Inflammatory macrophage (primary cell): ENCODE data around the gene CFAP20.

Experiments used
- DNase-seq, 2 donors: peaks; one replicate each; pipeline ENCODE4 v3.0.0-alpha.2; 2020 to 2022

Gene CFAP20

GRCh38 chr16:58124601-58124915, 4.6 kb downstream of the CFAP20 start:
- DNase-seq, result no peak

- DNase-seq, result no peak
Observed at GRCh38 chr16:58123896-58124600, 5.1 kb downstream of the CFAP20 start.

DNA sequence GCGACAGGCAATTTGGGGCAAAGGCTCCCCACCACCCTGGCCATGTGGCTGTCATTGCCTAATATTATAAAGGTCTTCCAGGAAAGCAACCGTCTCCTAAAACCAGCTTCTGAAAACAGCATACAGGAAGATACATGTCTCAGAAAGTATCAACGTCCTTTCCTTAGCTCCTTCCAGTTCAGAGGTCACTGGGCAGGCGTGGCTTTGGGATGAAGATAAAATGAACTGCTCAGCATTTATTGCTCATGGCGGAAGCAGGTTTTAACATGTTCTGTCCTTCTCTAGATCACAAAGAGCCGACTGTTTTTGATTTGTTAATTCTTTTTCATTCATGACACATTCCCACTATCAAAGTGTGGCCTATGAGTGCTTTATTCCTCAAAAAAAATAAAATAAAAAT, 8.0 kb downstream of the CFAP20 start:
- no peak for DNase-seq

DNA sequence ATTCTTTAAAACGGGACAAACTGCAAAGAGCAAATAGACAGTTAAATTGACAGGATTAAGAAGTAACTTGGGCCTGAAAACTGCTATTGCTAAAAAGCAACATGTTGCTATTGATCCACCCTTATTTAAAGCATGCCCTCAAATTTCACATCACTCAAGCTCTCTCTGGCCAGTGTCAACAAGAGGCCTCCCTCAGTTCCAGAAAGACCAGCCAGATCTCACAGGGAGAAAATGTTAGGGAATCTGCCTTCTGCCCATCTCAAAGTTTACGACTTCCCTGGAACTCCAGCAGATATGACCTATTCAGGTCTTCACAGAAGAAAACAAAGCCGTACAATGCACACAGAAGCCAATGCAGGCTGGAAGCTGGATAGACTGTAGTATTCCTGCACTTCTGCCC, 8.9 kb downstream of the CFAP20 start:
- no peak for DNase-seq

DNA sequence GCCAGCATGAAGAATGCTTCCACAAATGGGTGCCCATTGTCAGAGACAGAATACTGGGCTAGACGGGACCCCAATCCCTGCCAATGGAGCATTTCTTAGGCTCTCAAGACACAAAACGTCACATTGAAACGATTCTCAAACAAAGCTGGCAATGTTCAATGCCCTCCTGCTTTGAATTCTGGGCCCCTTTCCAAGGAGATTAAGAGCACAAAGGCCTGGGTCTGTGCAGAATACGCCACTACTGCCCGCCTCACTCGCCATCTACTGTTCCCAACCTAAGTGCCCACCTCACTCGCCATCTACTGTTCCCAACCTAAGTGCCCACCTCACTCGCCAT, 9.7 kb downstream of the CFAP20 start:
- DNase-seq, result no peak

GRCh38 chr16:58118801-58119508, 10.2 kb downstream of the CFAP20 start:
- DNase-seq, result no peak

- no peak for DNase-seq
Observed at GRCh38 chr16:58116529-58116928, 12.7 kb downstream of the CFAP20 start.

- DNase-seq, result no peak
Observed at GRCh38 chr16:58116081-58116480, 13.1 kb downstream of the CFAP20 start.

DNA sequence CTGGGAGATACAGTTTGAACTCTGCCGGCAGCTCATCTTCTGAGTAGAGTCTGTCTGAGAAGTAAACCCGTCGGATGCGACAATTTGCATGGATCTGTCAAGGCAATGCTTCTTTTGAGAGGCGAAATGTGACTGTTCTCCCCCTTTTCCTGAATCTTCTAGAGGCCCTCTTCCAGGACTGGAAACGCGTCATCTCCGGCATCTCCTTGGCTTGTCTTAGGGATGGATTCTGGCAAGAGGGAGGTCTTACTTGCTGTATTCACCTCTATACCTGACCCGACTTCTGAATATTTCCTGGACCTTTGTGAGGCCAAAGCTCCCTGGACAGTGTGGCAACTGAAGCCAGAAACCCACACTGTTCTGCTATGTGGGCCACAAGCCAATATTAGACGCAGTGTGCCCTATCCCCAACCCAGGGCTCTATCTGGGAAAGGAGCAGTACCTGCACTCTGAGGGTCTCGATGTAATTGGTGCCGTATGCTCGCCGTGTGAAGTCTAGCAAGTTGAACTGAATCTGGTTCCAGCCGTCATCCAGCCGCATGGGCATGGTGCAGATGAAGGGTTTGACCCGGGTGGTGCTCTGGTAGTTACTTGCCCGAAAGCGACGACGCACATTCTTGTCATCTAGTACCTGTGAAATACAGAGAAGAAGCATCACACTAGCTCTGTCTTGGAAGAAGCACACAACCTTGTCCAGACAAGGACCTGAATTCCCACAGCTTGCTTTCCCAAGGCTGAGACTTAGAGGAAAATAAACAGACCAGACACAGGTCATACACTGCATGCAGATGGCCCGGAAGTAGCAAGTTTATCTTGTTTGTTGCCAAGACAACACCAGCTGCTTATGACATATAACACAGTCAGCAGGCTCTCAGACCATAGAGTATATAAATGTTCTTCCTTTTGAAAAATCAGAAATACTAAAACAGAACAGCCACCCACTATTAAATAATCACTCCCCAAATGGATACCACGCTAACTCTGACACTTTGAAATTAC, 14.1 kb downstream of the CFAP20 start:
- no peak for DNase-seq

- DNase-seq, result no peak
Observed at GRCh38 chr16:58111302-58111627, 17.9 kb downstream of the CFAP20 start.

DNA sequence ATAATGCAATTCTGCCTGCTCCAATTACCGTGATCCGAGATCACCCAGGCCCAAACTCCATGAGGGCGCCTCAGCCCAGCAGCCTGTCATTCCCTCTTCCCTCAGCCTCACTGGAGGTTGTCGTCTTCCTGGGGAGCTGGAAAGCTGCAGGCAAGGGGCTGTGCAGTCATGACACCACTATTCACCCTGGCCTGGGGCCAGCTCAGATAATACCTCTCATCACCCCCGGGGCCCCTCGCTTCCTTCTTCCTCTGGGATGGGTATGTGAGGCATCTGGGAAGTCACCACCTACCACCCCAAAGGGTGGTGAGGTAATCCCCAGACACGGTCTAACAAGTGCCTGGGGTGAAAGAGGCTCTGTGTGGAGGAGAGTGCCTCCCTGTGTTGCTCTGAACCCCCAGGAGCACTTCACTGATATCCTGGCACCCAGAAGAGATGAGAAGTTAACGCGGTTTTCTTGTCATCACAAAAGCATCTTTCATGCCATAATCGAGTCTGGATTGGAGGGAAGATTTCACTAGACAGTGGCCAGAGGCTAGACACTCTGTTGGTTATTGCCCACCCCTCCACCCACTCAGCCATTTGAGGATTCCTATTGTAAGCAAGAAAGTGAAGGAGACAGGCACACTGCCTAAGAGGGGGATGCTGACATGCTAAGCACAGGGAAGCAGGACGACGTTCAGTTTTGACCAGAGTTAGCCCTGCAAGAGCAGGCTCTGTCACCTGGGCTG, 18.4 kb downstream of the CFAP20 start:
- DNase-seq, result no peak

DNA sequence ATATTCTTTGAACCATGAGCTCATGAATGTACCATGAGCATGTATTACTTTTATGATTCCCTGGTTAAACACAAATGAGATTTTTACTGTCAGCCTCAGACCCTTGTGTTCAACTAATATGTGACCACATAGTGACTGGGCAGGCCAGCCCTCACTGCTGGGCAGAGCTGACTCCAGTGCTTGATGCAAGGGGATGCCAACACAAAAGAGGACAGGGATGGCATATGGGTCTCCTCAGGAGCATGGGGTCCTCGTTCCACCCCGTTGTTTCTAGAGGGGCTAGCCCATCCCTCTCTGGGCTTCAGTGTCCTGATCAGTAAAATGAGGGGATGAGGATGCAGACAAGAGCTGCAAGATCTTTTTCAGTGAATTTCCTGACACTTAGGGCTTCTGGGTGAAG, 19.3 kb downstream of the CFAP20 start:
- DNase-seq, result no peak

DNA sequence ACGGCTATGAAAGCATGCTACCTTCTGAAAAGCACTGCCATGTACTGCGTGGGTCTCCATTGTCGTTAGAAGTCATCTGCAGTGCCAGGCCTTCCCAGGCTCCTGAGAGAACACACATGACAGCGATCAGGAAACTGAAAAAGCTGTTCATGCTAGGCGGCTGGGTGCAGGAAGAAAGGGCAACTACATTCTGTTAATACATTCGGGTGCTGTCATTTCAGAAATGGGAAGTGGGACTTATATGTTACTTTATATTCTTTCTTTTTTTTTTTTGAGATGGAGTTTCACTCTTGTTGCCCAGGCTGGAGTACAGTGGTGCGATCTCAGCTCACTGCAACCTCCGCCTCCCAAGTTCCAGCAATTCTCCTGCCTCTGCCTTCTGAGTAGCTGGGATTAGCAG, 19.9 kb downstream of the CFAP20 start:
- DNase-seq, result no peak

- DNase-seq, result no peak
Observed at GRCh38 chr16:58107709-58108108, 21.5 kb downstream of the CFAP20 start.

DNA sequence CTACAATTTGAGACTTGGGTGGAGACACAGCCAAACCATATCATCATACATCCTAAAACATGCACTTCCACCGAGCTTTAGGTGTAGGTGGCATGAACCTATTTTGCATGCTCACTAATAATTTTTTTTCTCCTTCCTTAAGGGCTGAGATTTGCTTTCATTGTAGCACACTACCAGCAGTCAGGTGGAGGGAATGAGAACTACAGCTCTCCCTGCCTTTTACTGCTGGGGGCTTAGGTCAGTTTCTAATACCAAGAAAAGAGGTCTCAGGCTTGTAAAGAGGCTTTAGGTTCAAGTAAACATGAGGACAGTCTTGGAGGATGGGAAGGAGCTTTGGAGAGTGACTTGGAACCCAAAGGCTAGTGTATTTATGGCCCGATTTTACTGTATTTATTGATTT, 22.0 kb downstream of the CFAP20 start:
- no peak for DNase-seq

DNA sequence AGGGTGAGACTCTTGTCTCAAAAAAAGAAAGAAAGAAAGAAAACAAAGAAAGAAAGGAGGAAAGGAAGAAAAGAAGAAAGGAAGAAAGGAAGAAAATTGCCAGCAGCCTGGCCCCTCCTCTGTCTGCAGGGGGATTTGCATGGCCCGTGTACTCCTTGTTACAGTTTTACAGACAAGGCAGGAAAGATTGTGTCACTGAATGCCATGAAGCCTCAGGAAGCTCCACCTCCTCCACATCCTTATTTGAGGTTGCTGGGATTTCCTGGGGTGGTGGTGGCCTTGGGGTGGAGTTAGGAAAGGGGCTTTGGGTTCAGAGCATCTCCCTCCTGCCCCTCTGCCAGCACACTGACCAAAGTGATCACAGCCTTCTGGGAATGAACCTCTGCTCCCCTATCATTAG, 23.6 kb downstream of the CFAP20 start:
- DNase-seq, result no peak

- no peak for DNase-seq
Observed at GRCh38 chr16:58102665-58103392, 26.4 kb downstream of the CFAP20 start.

DNA sequence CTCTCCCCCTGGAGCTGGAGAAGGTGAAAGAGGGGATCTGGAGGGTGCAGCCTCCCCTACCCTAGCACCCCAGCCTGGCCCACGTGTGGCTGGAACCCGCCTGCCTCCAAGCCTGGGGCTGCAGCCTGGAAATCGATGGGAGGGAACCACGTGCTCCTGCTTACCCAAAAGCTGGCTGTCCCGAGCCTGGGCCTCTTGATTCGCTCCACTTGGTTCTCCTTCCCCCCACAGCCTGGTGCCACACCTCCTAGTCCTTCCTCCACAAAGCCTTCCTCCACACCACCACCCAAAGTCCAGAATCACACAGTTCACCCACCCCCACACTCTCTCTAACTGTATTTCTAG, 29.3 kb downstream of the CFAP20 start:
- DNase-seq, result no peak

DNA sequence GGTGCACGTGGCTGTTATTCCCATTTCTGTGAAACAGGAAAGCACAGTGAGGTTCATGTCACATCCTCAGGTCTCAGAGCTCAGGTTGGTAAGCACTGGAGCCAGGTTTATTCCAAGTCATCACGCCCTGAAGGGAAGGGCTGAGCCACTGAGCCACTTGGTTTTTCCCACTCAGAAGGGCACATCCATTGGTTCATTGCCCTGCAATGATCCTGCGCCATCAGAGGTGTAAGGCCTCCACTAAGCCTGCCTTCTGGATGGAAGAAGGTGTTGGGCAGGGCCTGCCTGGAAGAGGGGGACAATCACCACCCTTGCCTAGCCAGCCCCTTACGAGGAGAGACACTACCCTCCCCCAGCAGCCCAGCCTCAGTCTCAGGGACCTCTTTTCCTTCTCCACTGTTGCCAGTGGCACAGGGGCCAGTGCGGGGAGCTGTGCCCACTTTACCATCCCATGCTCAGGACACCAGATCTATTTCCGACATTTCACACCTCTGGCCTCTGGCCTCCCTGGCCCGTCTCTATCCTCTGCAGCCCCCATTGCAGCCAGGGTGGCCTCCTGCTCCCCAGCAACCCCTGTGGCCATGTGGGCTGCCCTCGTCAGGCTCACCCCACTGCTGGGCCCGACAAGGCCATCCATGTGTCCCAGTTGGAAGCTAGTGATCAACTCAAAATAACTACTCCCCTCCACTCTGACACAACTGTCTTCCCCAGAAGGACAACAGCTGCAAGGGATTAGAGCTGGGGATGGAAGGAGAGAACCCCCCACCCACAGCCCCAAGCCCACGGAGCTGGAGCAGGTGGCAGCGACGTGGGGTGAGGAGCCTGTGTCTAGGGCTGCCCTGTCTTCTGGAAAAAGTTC, 29.9 kb downstream of the CFAP20 start:
- DNase-seq, result no peak

GRCh38 chr16:58098207-58099096, 30.7 kb downstream of the CFAP20 start:
- no peak for DNase-seq
